ENCODE data around the gene GIMAP5.

The GIMAP5 gene

GRCh38 chr7:150737265-150738055, at the start of gene GIMAP5:
Gene GIMAP5 (plus strand): TSS chr7:150737418. CDS start chr7:150740885, 3,467 bp downstream.
- no peak for DNase-seq

GRCh38 chr7:150688630-150689029, 48.6 kb upstream of the GIMAP5 start:
- DNase-seq, result no peak

- DNase-seq, result no peak
Measured at GRCh38 chr7:150695654-150696053, 41.6 kb upstream of the GIMAP5 start.

GRCh38 chr7:150703209-150703608, 34.0 kb upstream of the GIMAP5 start:
- DNase-seq, result no peak

GRCh38 chr7:150715293-150715692, 21.9 kb upstream of the GIMAP5 start:
- DNase-seq, result no peak

GRCh38 chr7:150715738-150716137, 21.5 kb upstream of the GIMAP5 start:
- no peak for DNase-seq

GRCh38 chr7:150716368-150716767, 20.9 kb upstream of the GIMAP5 start, which contains the start of gene GIMAP1:
Gene GIMAP1 (plus strand): TSS chr7:150716613. CDS start chr7:150719048, 2,435 bp downstream.
- no peak for DNase-seq

GRCh38 chr7:150716939-150717338, 20.3 kb upstream of the GIMAP5 start:
- DNase-seq, result no peak

- DNase-seq, result no peak
Measured at GRCh38 chr7:150717814-150718420, 19.3 kb upstream of the GIMAP5 start.

GRCh38 chr7:150719436-150719835, 17.8 kb upstream of the GIMAP5 start:
- DNase-seq, result no peak

- DNase-seq, result no peak
Measured at GRCh38 chr7:150719960-150720891, 17.0 kb upstream of the GIMAP5 start.

GRCh38 chr7:150721970-150722373, 15.2 kb upstream of the GIMAP5 start:
- no peak for DNase-seq

- no peak for DNase-seq
Measured at GRCh38 chr7:150722431-150722931, 14.7 kb upstream of the GIMAP5 start.

- no peak for DNase-seq
Measured at GRCh38 chr7:150723467-150723866, 13.8 kb upstream of the GIMAP5 start.

GRCh38 chr7:150727381-150727780, 9.8 kb upstream of the GIMAP5 start:
- DNase-seq, result no peak

GRCh38 chr7:150728011-150728410, 9.2 kb upstream of the GIMAP5 start:
- no peak for DNase-seq

GRCh38 chr7:150728609-150729008, 8.6 kb upstream of the GIMAP5 start:
- DNase-seq, result no peak

- no peak for DNase-seq
Measured at GRCh38 chr7:150731916-150732315, 5.3 kb upstream of the GIMAP5 start.

GRCh38 chr7:150732786-150733481, 4.3 kb upstream of the GIMAP5 start:
- no peak for DNase-seq

- DNase-seq, result no peak
Measured at GRCh38 chr7:150733482-150734095, 3.6 kb upstream of the GIMAP5 start.

GRCh38 chr7:150734254-150734653, 3.0 kb upstream of the GIMAP5 start:
- DNase-seq, result no peak
